T-helper 22 cell (primary cell): Measurements from ENCODE around the gene PPP1R2B.

ENCODE experiments used
- DNase-seq: peaks from one replicate; pipeline ENCODE4 v3.0.0-alpha.2; 2020; ENCODE audit warnings: low read depth

The PPP1R2B gene

GRCh38 chr5:156879665-156880285 is 29.7 kb downstream of the PPP1R2B start:
- DNase-seq = no peak

- no peak for DNase-seq
Measured at GRCh38 chr5:156883316-156883875, 33.3 kb downstream of the PPP1R2B start.

GRCh38 chr5:156888520-156888919 is 38.4 kb downstream of the PPP1R2B start:
- DNase-seq = no peak

GRCh38 chr5:156892223-156892622 is 42.1 kb downstream of the PPP1R2B start:
- no peak for DNase-seq

- no peak for DNase-seq
Measured at GRCh38 chr5:156892864-156893263, 42.8 kb downstream of the PPP1R2B start.

GRCh38 chr5:156893517-156893916 is 43.4 kb downstream of the PPP1R2B start:
- DNase-seq = no peak

- DNase-seq = no peak
Measured at GRCh38 chr5:156896546-156896945, 46.5 kb downstream of the PPP1R2B start.
